HG02678 (cell line): Measurements from ENCODE around the gene RTN4RL1.
"Not testable (repeated sequence)": the region's sequence is repeated elsewhere in the genome, so short reads cannot be mapped to it uniquely, and the experiment has no call there.

ENCODE experiments used
- ATAC-seq: cut with Tn5 transposase; IDR thresholded peaks from one replicate; pipeline ENCODE4 v1.9.1; 2021; ENCODE audit warnings: mild to moderate bottlenecking, moderate library complexity; ENCODE audit not compliant: unreplicated experiment

The RTN4RL1 gene

DNA sequence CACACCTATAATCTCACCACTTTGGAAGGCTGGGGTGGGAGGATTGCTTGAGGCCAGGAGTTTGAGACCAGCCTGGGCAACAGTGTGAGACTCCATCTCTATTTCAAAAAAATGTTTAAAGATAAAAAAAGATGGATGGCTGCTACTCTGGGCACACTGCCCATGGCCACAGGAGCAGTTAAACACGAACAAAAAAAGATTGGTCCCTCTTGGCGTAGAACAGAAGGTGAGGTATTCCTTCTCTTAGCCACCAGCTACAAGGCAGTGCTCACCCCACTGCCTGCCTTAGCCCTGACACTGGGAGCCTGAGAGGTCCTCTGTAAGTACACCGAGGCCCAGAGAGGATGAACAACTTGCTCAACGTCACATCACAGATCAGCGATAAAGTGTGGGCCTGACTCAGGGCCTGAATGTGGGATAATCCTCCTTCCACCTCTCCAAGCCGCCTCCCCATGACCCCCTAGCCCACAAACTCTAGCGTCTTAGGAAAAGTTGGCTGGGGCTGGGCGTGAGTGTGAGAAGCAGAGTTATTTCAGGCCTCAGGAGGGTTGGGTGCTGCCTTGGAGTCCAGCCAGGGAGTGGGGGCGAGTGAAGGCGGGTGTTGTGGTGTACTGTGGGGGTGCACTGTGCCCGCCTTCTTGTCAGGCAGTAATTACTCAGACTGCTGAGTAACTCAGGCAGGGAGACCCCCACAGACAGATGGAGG is 2.5 kb upstream of the RTN4RL1 start:
- no peak for ATAC-seq

- ATAC-seq, result no peak
Measured at GRCh38 chr17:2025622-2026309, 632 bp upstream of the RTN4RL1 start.

GRCh38 chr17:2024572-2025219 is 438 bp downstream of the RTN4RL1 start:
- ATAC-seq, result no peak

- no peak for ATAC-seq
Measured at GRCh38 chr17:2023692-2024571, 1.2 kb downstream of the RTN4RL1 start.

- no peak for ATAC-seq
Measured at GRCh38 chr17:2023256-2023655, 1.9 kb downstream of the RTN4RL1 start.

GRCh38 chr17:2022647-2023240 is 2.4 kb downstream of the RTN4RL1 start:
- no peak for ATAC-seq

DNA sequence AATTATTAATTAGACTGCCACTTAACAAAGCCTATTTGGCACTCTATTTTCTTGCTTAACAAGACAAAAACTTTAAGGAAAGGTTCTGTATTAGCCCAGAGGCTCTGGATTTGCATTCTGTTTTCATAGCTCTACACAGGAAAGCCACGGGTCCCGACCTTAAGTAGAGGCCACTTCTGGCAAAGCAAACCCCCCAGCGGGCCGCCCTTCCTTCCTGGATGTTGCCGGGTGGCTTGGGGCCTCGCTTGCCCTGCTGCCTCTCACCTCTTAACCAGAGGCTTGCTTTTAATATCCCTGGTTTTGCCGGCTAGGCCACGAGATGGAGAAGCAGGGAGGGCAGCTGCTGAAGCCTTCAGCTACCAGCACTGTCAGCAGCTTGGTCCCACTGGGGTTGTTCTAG is 4.4 kb downstream of the RTN4RL1 start:
- no peak for ATAC-seq

- ATAC-seq, result no peak
Measured at GRCh38 chr17:2019723-2020122, 5.4 kb downstream of the RTN4RL1 start.

- ATAC-seq, result no peak
Measured at GRCh38 chr17:2018716-2019510, 6.2 kb downstream of the RTN4RL1 start.

DNA sequence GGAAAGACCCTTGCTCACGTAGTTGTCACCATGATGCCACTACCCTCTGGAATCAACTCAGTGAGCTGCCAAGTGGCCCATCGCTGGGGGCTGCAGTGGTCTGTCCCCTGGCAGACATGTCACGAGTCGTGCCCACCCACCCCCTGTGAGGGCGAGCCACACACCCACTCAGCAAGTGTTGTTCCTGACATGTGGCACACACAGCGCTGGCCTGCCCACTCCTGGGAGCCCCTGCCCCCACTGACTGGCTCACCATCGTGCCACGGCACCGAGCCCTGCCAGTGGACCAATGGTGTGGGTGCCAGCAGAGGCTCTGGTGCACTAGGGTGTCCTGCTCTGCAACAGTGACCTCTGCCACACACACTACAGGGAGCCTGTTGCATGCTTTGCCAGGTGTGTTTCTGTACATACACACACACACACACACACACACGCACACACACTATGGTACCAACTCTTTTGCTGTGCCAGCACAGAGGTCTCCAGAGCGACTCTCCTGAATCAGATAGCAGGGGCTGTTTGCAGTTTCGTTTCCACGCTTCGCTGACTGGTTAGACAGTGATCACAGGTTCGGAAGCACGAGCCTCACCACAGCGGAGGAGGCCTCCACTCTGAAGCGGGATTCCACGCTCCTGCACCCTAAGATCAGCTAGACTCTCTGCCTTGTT is 7.7 kb downstream of the RTN4RL1 start:
- no peak for ATAC-seq

- no peak for ATAC-seq
Measured at GRCh38 chr17:2016494-2016893, 8.6 kb downstream of the RTN4RL1 start.

DNA sequence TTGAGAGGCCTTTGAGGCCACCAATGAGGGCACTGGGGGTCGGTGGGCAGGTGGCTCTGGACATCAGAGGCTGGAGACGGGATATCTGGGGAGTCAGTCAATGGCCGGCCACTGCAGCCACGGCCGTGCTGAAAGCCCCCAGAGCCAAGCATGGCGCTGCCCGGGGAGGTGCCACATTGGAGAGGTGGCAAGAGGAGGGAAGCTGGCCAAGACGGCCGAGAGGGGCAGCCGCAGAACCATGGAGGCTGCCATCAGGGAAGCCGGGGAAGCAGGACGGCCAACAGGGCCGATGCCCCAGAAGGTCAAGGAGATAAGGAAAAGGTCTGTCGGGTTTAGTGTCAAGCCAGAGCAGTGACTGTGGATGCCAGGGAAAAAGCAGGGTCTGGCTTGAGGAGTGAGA is 9.8 kb downstream of the RTN4RL1 start:
- ATAC-seq, result no peak

DNA sequence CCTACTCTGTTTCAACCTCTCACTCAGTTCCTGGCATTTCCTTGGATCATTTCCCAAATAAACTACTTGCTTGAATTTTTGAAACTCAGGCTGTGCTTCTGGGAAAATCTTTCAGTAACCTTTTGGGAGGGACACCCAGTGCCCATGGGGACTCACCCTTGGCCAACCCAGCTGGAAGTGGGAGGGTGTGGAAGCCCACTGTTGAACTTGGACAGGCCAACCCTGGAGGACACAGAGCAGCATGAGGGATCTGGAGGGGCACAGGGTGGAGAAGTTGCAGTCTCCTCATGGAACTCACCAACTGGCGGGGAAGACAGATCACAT is 11.2 kb downstream of the RTN4RL1 start:
- no peak for ATAC-seq

DNA sequence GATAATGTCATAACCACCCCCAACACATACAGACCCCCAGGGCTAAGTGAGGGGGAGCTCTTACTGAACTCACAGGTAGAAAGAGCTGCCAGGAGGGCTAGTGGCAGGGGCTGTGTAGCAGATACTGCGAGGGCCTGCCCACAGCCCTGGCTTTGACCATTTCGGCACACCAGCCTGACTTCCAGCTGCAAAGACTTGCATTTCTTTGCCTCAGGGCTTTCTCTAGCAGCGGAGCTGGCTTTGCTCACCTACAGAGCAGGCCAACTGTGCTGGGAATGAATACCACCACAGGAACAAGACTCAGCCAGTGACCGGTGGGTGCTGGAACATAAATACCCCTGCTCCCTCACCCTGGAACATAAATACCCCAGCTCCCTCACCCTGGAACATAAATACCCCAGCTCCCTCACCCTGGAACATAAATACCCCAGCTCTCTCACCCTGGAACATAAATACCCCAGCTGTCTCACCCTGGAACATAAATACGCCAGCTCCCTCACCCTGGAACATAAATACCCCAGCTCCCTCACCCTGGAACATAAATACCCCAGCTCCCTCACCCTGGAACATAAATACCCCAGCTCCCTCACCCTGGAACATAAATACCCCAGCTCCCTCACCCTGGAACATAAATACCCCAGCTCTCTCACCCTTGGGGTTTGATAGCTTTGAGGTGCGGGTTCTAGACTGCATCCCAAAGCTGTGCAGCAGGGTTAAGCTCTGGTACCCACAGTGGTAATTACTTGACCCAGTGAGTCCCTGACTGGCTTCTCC is 11.7 kb downstream of the RTN4RL1 start:
- ATAC-seq, result not testable (repeated sequence)

DNA sequence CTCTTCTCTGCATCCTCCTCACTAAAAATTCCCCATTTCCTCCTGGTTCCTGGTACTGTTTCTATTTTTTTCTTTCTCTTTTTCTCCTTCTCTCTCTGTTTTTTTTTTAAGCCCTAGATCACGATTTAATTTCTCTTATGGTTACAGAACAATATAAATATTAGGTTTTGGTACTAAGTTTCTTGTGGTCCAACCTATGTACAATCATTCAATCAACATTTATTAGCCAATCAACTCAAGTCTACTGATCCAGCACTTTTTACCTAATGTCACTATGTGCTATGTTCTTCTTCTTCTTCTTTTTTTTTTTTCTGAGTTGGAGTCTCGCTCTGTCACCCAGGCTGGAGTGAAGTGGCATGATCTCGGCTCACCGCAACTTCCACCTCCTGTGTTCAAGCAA is 12.6 kb downstream of the RTN4RL1 start:
- ATAC-seq, result no peak

DNA sequence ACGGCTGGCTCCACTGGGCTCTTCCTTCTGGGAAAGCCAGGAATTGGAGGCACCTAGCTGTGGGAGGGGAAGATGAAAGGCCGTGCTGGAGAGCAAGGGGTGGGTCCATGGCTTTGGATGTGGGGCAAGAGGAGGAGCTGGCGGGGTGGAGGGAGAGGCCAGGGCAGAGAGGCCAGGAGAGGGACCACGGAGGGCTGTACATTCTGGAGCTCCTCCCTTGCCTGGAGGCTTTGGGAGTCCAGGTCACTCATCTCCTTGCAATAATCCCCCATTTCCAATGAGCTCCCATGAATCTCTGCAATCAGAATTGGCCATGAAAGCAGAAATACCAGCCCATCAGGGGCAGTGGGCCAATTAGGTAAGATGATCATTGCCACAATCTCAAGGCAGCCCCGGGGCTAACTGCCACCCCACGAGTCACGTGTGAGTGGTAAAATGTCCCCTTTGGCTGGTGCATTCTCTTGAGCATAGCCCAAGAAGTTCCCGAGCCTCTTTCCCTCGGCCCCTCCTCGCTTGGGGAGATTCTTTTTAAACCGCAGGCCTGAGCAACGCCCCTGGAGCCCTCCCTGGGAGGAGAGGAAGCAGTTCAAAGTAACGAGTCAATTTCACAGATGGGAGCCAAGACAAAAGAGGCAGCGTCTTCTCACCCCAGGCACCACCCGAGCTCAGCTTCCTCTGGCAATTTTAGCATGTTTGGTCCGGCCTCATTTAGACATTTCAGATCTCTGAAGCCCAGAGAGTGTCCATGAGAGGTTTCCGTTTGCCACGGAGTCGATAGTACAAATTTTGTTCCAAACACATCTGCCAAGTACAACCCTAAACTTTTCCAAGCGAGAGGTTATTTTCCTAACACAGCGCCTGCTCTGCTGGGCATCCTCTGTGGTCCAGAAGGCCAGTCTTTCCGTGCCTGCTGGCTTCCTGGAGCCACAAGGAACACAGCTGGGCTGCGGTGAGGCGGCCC is 13.4 kb downstream of the RTN4RL1 start:
- no peak for ATAC-seq

DNA sequence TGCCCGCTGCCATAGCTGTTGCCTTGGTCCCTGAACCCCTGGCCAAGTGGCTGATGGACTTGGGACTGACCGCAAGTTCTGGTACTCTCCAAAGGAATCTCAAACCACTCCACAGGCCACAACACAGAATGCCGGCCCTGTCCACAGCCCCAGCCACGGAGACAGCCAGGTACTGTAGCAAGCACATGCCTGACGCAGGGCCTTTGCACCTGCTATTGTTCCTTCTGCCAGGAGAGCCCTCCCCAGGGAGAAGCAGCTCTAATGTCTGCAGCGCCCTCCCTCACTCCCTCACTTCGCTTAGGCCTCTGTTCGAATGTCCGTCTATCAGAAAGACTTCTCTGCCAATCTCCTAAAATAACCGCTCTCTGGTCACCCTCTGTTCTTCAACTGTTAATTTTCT is 15.4 kb downstream of the RTN4RL1 start:
- no peak for ATAC-seq
